IPS-18a (cell line): ENCODE results near the gene WNT7A.
"Not testable (repeated sequence)": the region's sequence is repeated elsewhere in the genome, so short reads cannot be mapped to it uniquely, and the experiment has no call there.

Experiments used
- H3K27ac ChIP-seq: one replicate; pipeline ENCODE4 v1.5.1; 2013; ENCODE audit warnings: low read length
- H3K27me3 ChIP-seq: one replicate; pipeline ENCODE4 v1.6.1; 2013; ENCODE audit warnings: mild to moderate bottlenecking, low read length; ENCODE audit not compliant: control insufficient read depth, insufficient read depth
- H3K36me3 ChIP-seq: one replicate; pipeline ENCODE4 v1.6.1; 2013; ENCODE audit warnings: low read depth, low read length; ENCODE audit not compliant: control insufficient read depth
- H3K4me1 ChIP-seq: one replicate; pipeline ENCODE4 v1.6.1; 2013; ENCODE audit warnings: low read depth, low read length; ENCODE audit not compliant: control insufficient read depth
- H3K4me3 ChIP-seq: one replicate; pipeline ENCODE4 v1.5.1; 2013; ENCODE audit warnings: low read length
- H3K9ac ChIP-seq: one replicate; pipeline ENCODE4 v1.6.1; 2013; ENCODE audit warnings: mild to moderate bottlenecking, low read length, moderate library complexity
- H3K9me3 ChIP-seq: one replicate; pipeline ENCODE4 v1.6.1; 2013; ENCODE audit warnings: low read depth, low read length; ENCODE audit not compliant: control insufficient read depth

The WNT7A gene

DNA sequence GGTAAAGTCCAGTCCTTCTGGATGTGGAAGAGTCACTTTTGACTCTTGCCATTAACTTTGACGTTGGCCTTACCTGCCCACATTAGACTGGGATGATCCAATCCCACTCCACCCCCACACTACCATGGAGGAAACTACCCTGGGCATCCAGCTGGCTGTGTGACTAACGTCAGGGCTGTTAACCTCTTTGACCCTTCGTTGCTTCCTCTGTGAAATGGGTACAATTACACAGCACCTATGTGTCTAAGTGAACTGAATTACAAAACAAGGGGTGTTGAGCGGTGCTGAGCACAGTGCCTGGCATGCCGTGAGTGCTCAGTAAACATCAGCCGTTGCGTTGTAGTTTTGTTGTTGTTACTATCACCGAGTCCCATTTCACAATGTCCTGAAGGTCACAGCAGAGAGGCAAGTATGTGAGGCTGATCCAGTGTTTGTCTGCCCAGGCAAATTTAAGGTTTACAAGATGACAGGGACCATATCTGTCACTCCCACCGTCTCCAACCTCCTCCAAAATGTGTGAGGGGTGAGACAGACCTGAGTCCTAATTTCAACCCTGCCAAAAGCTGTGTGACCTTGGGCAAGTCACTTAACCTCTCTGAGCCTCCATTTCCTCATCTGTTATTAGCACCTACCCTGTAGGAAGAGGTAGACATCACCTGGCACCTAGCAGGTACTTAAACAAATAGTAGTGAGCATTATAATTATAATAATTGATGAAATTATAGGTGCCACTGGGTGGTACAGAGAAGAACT is 20.9 kb downstream of the WNT7A start:
- H3K9ac ChIP-seq, result no peak overlapping the region
- no peaks in the 10 kb centered on the region for H3K9me3 ChIP-seq
- no peak overlapping the region for H3K27ac ChIP-seq
- no peaks in the 10 kb centered on the region for H3K4me1 ChIP-seq
- H3K4me3 ChIP-seq, result no peak overlapping the region
- H3K36me3 ChIP-seq, result no peaks in the 10 kb centered on the region
- no peaks in the 10 kb centered on the region for H3K27me3 ChIP-seq

DNA sequence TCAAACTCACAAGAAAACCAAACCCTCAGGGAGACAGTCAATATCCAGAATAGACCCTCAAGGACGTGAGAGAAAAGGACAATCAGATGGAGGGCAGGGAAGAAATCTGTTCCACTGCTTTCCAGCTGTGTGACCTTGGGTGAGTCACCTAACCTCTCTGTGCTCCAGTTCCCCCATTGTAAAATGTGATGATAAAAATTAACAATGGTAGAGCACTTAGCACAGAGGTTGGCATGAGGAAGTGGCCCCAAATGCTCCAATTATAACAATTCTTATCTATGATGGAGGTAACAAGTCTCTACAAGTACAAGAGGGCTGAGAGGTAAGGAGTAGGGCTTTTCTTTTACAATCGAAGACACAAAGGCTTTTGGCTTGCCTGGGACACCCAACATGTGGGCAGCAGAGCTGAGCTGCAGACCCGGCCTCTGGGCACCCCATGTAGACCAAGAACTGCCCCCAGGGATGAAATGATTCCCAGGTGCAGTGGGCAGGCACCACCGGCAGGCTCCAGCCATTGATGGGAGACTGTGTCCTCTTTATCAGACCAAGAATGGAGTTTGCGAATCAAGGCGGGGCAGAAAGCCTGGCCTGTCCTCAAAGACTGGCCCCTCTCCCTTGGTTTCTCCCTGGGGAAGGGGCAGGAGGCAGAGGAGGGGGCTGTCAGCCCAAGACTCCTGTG is 22.0 kb downstream of the WNT7A start:
- Histone ChIP-seq H3K4me3 (no peak overlapping the region), H3K27me3 (no peaks in the 10 kb centered on the region), H3K36me3 (no peaks in the 10 kb centered on the region), H3K4me1 (no peaks in the 10 kb centered on the region), H3K9ac (no peak overlapping the region), H3K27ac (no peak overlapping the region), H3K9me3 (no peaks in the 10 kb centered on the region)

DNA sequence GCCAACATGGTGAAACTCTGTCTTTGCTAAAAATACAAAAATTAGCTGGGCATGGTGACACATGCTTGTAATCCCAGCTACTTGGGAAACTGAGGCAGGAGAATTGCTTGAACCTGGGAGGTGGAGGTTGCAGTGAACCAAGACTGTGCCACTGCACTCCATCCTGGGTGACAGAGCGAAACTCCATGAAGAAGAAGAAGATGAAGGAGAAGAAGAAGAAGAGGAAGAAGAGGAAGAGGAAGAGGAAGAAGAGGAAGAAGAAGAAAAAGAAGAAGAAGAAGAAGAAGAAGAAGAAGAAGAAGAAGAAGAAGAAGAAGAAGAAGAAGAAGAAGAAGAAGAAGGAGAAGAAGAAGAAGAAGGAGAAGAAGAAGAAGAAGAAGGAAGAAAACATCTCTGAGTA is 23.2 kb downstream of the WNT7A start:
- not testable (repeated sequence) for H3K27ac ChIP-seq, H3K4me1 ChIP-seq, H3K36me3 ChIP-seq, H3K9ac ChIP-seq, H3K4me3 ChIP-seq, H3K9me3 ChIP-seq, H3K27me3 ChIP-seq

DNA sequence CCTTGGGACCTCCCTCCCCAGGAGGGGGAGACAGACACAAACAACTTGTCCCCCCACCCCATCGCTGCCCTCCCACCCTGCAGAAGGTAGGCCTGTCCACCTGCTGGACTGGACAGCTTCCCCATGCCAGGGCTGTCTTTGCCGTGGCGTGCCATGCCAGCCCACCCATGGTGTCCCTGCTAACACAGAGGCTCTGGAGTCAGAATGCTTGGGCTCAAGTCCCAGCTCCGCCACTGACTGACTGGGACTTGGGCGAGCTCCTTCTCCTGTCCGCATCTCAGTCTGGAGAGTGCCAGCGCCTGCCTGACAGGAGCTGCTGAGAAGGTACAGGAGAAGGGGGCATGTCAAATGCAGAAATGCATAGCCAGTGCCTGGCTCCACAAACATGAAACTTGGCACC is 23.9 kb downstream of the WNT7A start:
- Histone ChIP-seq H3K27ac (no peak overlapping the region), H3K27me3 (no peaks in the 10 kb centered on the region), H3K4me1 (no peaks in the 10 kb centered on the region), H3K4me3 (no peak overlapping the region), H3K9ac (no peak overlapping the region), H3K9me3 (no peaks in the 10 kb centered on the region), H3K36me3 (no peaks in the 10 kb centered on the region)

DNA sequence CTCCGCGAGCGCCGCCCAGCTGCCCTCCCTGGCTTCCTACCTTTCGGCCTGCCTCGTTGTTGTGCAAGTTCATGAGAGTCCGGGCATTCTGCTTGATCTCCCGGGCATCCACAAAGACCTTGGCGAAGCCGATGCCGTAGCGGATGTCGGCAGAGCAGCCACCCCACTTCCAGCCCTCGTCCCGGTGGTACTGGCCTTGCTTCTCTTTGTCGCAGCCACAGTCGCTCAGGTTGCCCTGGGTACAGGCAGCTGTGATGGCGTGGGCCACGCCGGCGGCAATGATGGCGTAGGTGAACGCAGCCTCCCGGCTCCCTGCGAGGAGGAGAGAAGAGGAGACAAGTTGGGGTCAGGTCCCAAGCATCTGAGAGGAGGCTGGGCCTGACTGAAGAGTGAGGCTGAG is 25.4 kb downstream of the WNT7A start:
- Histone ChIP-seq H3K36me3 (no peaks in the 10 kb centered on the region), H3K27ac (no peak overlapping the region), H3K27me3 (no peaks in the 10 kb centered on the region), H3K9me3 (no peaks in the 10 kb centered on the region), H3K4me3 (no peak overlapping the region), H3K9ac (no peak overlapping the region), H3K4me1 (no peaks in the 10 kb centered on the region)

DNA sequence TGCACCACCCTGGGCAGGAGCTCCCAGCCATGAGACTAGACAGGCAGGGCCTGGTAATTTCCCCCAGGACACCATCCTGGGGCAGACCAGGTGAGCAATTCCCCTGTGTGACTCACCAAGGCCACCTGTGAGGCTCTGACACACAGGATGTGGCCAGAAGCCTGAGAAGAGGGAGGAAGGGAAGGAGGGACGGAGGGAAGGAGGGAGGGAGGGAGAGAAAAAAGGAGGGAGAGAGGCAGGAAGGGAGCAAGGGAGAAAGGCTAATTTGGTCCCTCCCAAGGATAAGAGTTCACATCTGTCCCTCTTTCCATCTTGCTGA is 25.9 kb downstream of the WNT7A start:
- no peak overlapping the region for H3K4me3 ChIP-seq
- H3K27me3 ChIP-seq, result no peaks in the 10 kb centered on the region
- H3K27ac ChIP-seq, result no peak overlapping the region
- H3K36me3 ChIP-seq, result no peaks in the 10 kb centered on the region
- no peak overlapping the region for H3K9ac ChIP-seq
- H3K9me3 ChIP-seq, result no peaks in the 10 kb centered on the region
- no peaks in the 10 kb centered on the region for H3K4me1 ChIP-seq

DNA sequence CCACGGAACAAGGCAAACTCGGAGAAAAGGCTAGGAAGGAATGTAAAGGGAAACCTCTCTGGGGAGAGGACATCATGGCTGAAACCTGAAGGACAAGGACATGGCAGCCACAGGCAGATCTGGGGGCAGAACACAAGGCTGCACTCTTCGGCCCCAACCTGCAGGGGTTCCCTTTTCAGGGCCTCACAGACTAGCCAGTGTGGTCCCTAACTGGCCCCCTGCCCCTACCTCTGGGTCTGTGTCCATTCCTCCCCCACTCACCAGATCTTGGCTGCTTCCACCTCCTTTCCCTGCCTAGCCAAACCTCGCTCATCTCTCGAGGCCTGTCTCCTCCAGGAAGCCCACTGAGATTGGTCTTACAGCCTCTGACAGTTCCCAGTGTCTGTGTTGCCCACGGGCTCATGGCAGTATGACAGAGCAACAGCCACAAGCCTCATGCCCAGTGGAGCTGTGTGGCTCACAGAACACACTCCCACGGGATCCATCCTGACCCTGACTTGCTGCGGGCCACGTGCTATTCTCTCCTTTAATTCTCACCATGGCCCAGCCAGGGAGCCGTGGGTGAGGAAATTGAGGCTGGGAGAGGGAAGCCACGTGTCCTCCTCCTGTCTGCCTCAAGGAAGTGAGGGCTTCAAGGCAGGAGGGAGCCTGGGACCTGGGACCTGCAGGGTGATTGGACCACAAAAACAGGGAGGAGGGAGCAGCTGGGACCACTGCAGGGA is 26.5 kb downstream of the WNT7A start:
- Histone ChIP-seq H3K27me3 (no peaks in the 10 kb centered on the region), H3K9ac (no peak overlapping the region), H3K27ac (no peak overlapping the region), H3K9me3 (no peaks in the 10 kb centered on the region), H3K4me3 (no peak overlapping the region), H3K36me3 (no peaks in the 10 kb centered on the region), H3K4me1 (no peaks in the 10 kb centered on the region)

DNA sequence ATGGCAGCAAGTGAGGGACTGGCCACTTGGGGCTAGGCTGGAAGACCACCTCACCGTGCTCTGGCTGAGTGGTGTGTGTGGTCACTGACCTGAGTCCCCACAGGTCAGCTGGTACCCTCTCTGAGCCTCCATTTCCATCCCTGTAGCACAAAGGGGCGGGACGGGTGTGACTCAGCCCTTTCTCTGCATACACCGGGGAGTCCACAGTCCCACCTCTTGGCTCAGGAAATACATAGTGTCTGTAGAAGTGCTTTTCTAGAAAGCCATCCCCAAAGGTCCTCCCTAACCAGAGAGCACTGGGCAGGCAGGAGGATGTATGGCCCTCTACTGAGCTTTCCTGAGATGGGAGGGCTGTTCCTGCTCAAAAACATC is 27.2 kb downstream of the WNT7A start:
- Histone ChIP-seq H3K9ac (no peak overlapping the region), H3K4me1 (no peaks in the 10 kb centered on the region), H3K4me3 (no peak overlapping the region), H3K27ac (no peak overlapping the region), H3K9me3 (no peaks in the 10 kb centered on the region), H3K36me3 (no peaks in the 10 kb centered on the region), H3K27me3 (no peaks in the 10 kb centered on the region)

DNA sequence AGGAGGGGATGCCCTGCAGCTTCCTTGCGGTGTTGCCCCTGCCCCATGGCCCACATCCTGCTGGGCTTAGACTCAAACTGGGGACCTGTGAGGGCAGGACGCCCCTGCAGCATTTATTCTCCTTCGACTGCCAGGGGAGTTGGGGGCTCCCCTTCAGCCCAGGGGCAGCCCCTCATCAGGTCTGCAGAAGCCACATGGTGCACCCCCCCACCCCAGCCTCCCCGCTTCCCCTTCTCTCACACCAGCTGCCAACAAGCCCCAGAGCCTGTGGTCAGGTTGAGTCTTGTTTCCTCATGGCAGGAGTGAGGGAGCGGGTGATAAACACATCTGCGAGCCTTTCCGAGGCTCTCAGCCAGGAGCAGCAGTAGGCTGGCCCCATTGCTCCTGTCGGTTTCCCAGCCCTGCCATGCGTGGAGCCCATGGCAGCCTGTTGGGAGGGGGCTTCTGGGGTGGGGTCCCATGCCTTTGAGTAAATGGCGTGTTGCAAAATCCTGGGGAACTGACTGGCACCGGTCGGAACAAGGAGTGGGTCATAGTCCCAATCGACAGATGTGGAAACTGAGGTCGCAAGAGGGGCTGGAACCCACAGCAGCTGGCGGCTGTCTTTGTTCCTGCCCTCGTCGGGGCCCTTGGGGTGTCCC is 27.8 kb downstream of the WNT7A start:
- Histone ChIP-seq H3K27me3 (no peaks in the 10 kb centered on the region), H3K36me3 (no peaks in the 10 kb centered on the region), H3K4me1 (no peaks in the 10 kb centered on the region), H3K9me3 (no peaks in the 10 kb centered on the region), H3K27ac (no peak overlapping the region), H3K4me3 (no peak overlapping the region), H3K9ac (no peak overlapping the region)

DNA sequence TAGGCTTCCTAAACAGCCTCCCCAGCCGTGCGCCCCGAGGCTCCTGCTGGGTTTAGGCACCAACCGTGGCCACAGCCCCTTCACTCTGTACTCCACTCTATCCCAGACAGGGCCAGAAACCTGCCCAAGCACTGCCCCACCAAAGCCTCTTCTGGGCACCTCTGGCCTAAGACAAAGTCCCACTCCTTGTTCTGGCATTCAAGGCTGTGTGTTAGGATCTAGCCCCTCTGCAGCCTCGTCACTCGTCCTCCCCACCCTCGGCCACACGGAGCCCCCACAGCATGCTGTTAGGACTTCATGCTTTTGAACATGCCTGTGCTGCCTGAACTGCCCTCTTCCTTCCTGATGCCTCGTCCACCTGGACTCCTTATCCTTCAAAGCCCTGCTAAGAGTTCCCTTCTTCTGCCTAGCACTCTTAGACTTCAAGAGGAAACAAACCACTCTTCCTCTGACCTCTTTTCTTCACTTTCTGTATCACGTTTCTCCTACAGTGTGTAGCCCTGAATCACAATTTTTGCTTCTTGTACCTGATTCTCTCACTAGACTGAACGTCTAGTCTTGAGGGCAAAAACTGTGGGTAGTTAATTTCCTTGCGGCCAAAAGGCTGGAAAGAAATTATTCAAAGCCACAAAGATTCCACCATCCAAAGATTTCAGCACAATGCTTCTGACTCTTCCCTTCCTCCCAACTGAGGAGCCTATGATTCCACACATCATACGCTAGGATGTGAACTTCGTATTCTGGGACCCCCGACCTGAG is 28.6 kb downstream of the WNT7A start:
- Histone ChIP-seq H3K9ac (no peak overlapping the region), H3K4me1 (no peaks in the 10 kb centered on the region), H3K27me3 (no peaks in the 10 kb centered on the region), H3K9me3 (no peaks in the 10 kb centered on the region), H3K4me3 (no peak overlapping the region), H3K36me3 (no peaks in the 10 kb centered on the region), H3K27ac (no peak overlapping the region)
